Measurements from ENCODE around the gene TMEM191C.
"Not testable (repeated sequence)": the region's sequence is repeated elsewhere in the genome, so short reads cannot be mapped to it uniquely, and the experiment has no call there.

Gene TMEM191C

GRCh38 chr22:21516970-21517764 lies 50.0 kb downstream of the TMEM191C start:
- DNase-seq (ENCODE audit: low read depth) = not testable (repeated sequence)

More at GRCh38 chr22:21516970-21517764, 50.0 kb downstream of the TMEM191C start:
- H3K4me3 ChIP-seq (ENCODE audit: low read depth, low read length) = not testable (repeated sequence)
